Measurements from ENCODE around the gene STPG1.

STPG1 gene

GRCh38 chr1:24317081-24317480, 96.5 kb downstream of the STPG1 start:
- DNase-seq, result no peak

- DNase-seq, result no peak
Observed at GRCh38 chr1:24316645-24317044, 96.9 kb downstream of the STPG1 start.

- DNase-seq, result no peak
Observed at GRCh38 chr1:24315391-24315790, 98.2 kb downstream of the STPG1 start.

GRCh38 chr1:24311741-24312140, 101.8 kb downstream of the STPG1 start:
- no peak for DNase-seq

- no peak for DNase-seq
Observed at GRCh38 chr1:24311234-24311633, 102.3 kb downstream of the STPG1 start.

GRCh38 chr1:24309762-24310485, 103.7 kb downstream of the STPG1 start:
- DNase-seq, result no peak

- DNase-seq, result no peak
Observed at GRCh38 chr1:24308365-24309015, 105.1 kb downstream of the STPG1 start.
